ENCODE data around the gene PARP1. TPM values are rescaled to one million over a fixed set of nuclear protein-coding genes. Genes with fewer than 3 reads are reported as not detected.

Gene PARP1
- polyA plus RNA-seq, 3 donors = 17.7 to 30.0 (median 23.3) TPM

DNA sequence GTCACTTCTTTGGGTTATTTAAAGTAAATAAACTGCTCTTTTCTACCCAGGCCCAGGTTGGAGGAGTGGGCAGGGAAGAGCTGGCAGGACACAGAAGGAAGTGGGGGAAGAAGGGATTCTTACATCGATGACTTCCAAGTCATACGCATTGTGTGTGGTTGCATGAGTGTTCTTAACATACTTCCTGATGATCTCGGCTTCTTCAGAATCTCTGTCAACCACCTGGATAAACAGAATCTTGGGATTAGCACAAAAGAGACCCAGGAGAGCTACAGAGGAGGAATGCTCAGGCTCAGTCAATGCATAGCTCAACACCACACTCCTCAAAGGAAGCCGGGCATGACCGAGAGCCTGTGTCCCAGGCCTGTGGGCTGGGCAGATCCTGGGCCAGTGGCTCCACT lies 42.1 kb downstream of the PARP1 start:
- H3K9me3 Mint-ChIP-seq = no peaks in the 10 kb centered on the region
- Histone ChIP-seq H2AFZ (ENCODE audit: insufficient read depth, low read depth, low read length, poor library complexity, severe bottlenecking) (no peak overlapping the region), H3K79me2 (ENCODE audit: insufficient read depth, low read length) (no peaks in the 10 kb centered on the region), H4K20me1 (ENCODE audit: insufficient read depth, low read length) (no peaks in the 10 kb centered on the region), H3K9ac (ENCODE audit: insufficient read depth, low read length, poor library complexity, severe bottlenecking) (no peak overlapping the region), H3K36me3 (replicated peaks in 1 of 2; ENCODE audit: control insufficient read depth in 1 of 2, insufficient read depth in 2 of 2, low read length in 2 of 2) (peaks cover 93 to 100% of the 10 kb centered on the region in 2 donors), H3K4me1 (ENCODE audit: control insufficient read depth in 1 of 2, insufficient read depth in 2 of 2, low read length in 2 of 2) (no peaks in the 10 kb centered on the region), H3K4me2 (replicated peaks; ENCODE audit: extremely low read depth, low read length, poor library complexity, severe bottlenecking) (no peak overlapping the region), H3K27ac (ENCODE audit: low read depth in 1 of 2, low read length in 2 of 2) (no peak overlapping the region), H3K4me3 (replicated peaks in 1 of 3; ENCODE audit: low read depth in 2 of 3, low read length in 3 of 3) (no peak overlapping the region), H3K27me3 (ENCODE audit: control insufficient read depth in 2 of 2, insufficient read depth in 2 of 2, low read length in 2 of 2) (no peaks in the 10 kb centered on the region), H3K9me3 (replicated peaks in 1 of 2; ENCODE audit: control insufficient read depth in 1 of 2, insufficient read depth in 1 of 2, low read length in 2 of 2) (no peaks in the 10 kb centered on the region)
- H3K27ac Mint-ChIP-seq = no peak overlapping the region
- H3K36me3 Mint-ChIP-seq = peaks cover 94 to 100% of the 10 kb centered on the region in 2 donors
- no peak for DNase-seq
- TF ChIP-seq, protein P1, sequence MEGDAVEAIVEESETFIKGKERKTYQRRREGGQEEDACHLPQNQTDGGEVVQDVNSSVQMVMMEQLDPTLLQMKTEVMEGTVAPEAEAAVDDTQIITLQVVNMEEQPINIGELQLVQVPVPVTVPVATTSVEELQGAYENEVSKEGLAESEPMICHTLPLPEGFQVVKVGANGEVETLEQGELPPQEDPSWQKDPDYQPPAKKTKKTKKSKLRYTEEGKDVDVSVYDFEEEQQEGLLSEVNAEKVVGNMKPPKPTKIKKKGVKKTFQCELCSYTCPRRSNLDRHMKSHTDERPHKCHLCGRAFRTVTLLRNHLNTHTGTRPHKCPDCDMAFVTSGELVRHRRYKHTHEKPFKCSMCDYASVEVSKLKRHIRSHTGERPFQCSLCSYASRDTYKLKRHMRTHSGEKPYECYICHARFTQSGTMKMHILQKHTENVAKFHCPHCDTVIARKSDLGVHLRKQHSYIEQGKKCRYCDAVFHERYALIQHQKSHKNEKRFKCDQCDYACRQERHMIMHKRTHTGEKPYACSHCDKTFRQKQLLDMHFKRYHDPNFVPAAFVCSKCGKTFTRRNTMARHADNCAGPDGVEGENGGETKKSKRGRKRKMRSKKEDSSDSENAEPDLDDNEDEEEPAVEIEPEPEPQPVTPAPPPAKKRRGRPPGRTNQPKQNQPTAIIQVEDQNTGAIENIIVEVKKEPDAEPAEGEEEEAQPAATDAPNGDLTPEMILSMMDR (IDR thresholded peaks at IDR 0.05) = no peak
- H3K4me3 Mint-ChIP-seq = no peak overlapping the region
- intact Hi-C loops (cut with micrococcal nuclease) = no loop called here
- H3K27me3 Mint-ChIP-seq (ENCODE audit: low read depth in 3 of 3) = no peaks in the 10 kb centered on the region
- WGBS (ENCODE audit: insufficient coverage) = 100% methylated on average over 1 of the region's 5 CpGs
- peaks cover 1% of the 10 kb centered on the region for H3K4me1 Mint-ChIP-seq

- Histone ChIP-seq H3K79me2 (ENCODE audit: insufficient read depth, low read length) (no peaks in the 10 kb centered on the region), H3K4me1 (ENCODE audit: control insufficient read depth in 1 of 2, insufficient read depth in 2 of 2, low read length in 2 of 2) (no peaks in the 10 kb centered on the region), H3K4me2 (replicated peaks; ENCODE audit: extremely low read depth, low read length, poor library complexity, severe bottlenecking) (no peak overlapping the region), H3K4me3 (replicated peaks in 1 of 3; ENCODE audit: low read depth in 2 of 3, low read length in 3 of 3) (no peak overlapping the region), H3K36me3 (replicated peaks in 1 of 2; ENCODE audit: control insufficient read depth in 1 of 2, insufficient read depth in 2 of 2, low read length in 2 of 2) (peaks cover 92 to 100% of the 10 kb centered on the region in 2 donors), H3K27ac (ENCODE audit: low read depth in 1 of 2, low read length in 2 of 2) (no peak overlapping the region), H4K20me1 (ENCODE audit: insufficient read depth, low read length) (no peaks in the 10 kb centered on the region), H3K9me3 (replicated peaks in 1 of 2; ENCODE audit: control insufficient read depth in 1 of 2, insufficient read depth in 1 of 2, low read length in 2 of 2) (no peaks in the 10 kb centered on the region), H2AFZ (ENCODE audit: insufficient read depth, low read depth, low read length, poor library complexity, severe bottlenecking) (no peak overlapping the region), H3K27me3 (ENCODE audit: control insufficient read depth in 2 of 2, insufficient read depth in 2 of 2, low read length in 2 of 2) (no peaks in the 10 kb centered on the region), H3K9ac (ENCODE audit: insufficient read depth, low read length, poor library complexity, severe bottlenecking) (no peak overlapping the region)
- no peak for DNase-seq
- Mint-ChIP-seq H3K4me3 (no peak overlapping the region), H3K27me3 (ENCODE audit: low read depth in 3 of 3) (no peaks in the 10 kb centered on the region), H3K36me3 (peaks cover 95 to 100% of the 10 kb centered on the region in 2 donors), H3K27ac (no peak overlapping the region), H3K4me1 (peaks cover 1% of the 10 kb centered on the region), H3K9me3 (no peaks in the 10 kb centered on the region)
- 96% methylated on average over 13 of the region's 15 CpGs for WGBS (ENCODE audit: insufficient coverage)
- intact Hi-C loops (cut with micrococcal nuclease) = no loop called here
- TF ChIP-seq, protein P1 (IDR thresholded peaks at IDR 0.05) = no peak
Observed at GRCh38 chr1:226364901-226365565, 42.9 kb downstream of the PARP1 start.

Measured in CD14-positive monocyte (primary cell).